DND-41 (cell line): Measurements from ENCODE around the gene DPRX.

Experiments used
- ATAC-seq: fragments of 200-7000 bp; cut with Tn5 transposase; 3 replicates; pipeline ENCODE4 v1.9.1; 2021; ENCODE audit warnings: low read depth; ENCODE audit not compliant: insufficient read depth
- DNase-seq: peaks from one replicate; pipeline ENCODE4 v3.0.0-alpha.2; 2020
- H2AFZ ChIP-seq: 2 replicates; pipeline ENCODE4 v1.6.0; 2012; ENCODE audit warnings: low read depth, low read length
- H3K27ac ChIP-seq: 2 replicates; pipeline ENCODE4 v1.5.1; 2012; ENCODE audit warnings: low read length, inconsistent platforms
- H3K27me3 ChIP-seq: fragments of 200-600 bp; sonication (generic); 2 replicates; pipeline ENCODE4 v1.6.0; 2012; ENCODE audit warnings: low read length, mild to moderate bottlenecking, inconsistent platforms; ENCODE audit not compliant: insufficient read depth, poor library complexity
- H3K36me3 ChIP-seq: 2 replicates; pipeline ENCODE4 v1.5.1; 2012; ENCODE audit warnings: low read length, inconsistent platforms; ENCODE audit not compliant: insufficient read depth
- H3K4me1 ChIP-seq: 2 replicates; pipeline ENCODE4 v1.5.1; 2012; ENCODE audit warnings: mild to moderate bottlenecking, low read length; ENCODE audit not compliant: insufficient read depth
- H3K4me2 ChIP-seq: 2 replicates; pipeline ENCODE4 v1.6.0; 2012; ENCODE audit warnings: mild to moderate bottlenecking, moderate library complexity, low read length, inconsistent platforms; ENCODE audit not compliant: insufficient read depth
- H3K4me3 ChIP-seq, 2 experiments: fragments of 200-600 bp in 1 of 2; shearing (Covaris generic) in 1 of 2; 2 replicates each; pipeline ENCODE4 v1.5.1; 2012 to 2016; ENCODE audit warnings: inconsistent platforms in 2 of 2, low read length in 2 of 2, mild to moderate bottlenecking in 2 of 2, low read depth in 1 of 2, moderate library complexity in 1 of 2
- H3K79me2 ChIP-seq: 2 replicates; pipeline ENCODE4 v1.6.0; 2012; ENCODE audit warnings: low read length, inconsistent platforms; ENCODE audit not compliant: insufficient read depth
- H3K9ac ChIP-seq: 2 replicates; pipeline ENCODE4 v1.6.0; 2012; ENCODE audit warnings: low read depth, mild to moderate bottlenecking, inconsistent platforms, low read length, moderate library complexity
- H3K9me3 ChIP-seq: 2 replicates; pipeline ENCODE4 v1.5.1; 2012; ENCODE audit warnings: low read length, moderate library complexity, mild to moderate bottlenecking, inconsistent platforms; ENCODE audit not compliant: insufficient read depth, severe bottlenecking
- H4K20me1 ChIP-seq: 2 replicates; pipeline ENCODE4 v1.6.0; 2012; ENCODE audit warnings: low read length; ENCODE audit not compliant: insufficient read depth
- EZH2 ChIP-seq: IDR thresholded peaks from 3 replicates; pipeline ENCODE4 v1.6.1; 2012; ENCODE audit warnings: borderline replicate concordance, low read depth, mild to moderate bottlenecking, moderate library complexity, low read length, inconsistent platforms; ENCODE audit not compliant: severe bottlenecking
- TF ChIP-seq, protein P1 (sequence below): IDR thresholded peaks from 2 replicates; pipeline ENCODE4 v1.5.1; 2012; ENCODE audit warnings: borderline replicate concordance, low read length, moderate library complexity, mild to moderate bottlenecking; ENCODE audit not compliant: poor library complexity, severe bottlenecking; ENCODE audit errors: extremely low read depth

The DPRX gene

GRCh38 chr19:53670345-53670744 lies 38.5 kb downstream of the DPRX start:
- no peak overlapping the region for H3K27ac ChIP-seq
- no peak overlapping the region for H3K4me3 ChIP-seq
- no peaks in the 10 kb centered on the region for H4K20me1 ChIP-seq
- no peaks in the 10 kb centered on the region for H3K79me2 ChIP-seq
- no peak overlapping the region for H2AFZ ChIP-seq
- ATAC-seq = no peak
- H3K9ac ChIP-seq = no peak overlapping the region
- H3K4me1 ChIP-seq = no peaks in the 10 kb centered on the region
- H3K4me2 ChIP-seq = no peak overlapping the region
- H3K27me3 ChIP-seq = no peaks in the 10 kb centered on the region
- no peak for DNase-seq
- TF ChIP-seq EZH2 = no peak
- TF ChIP-seq, protein P1, sequence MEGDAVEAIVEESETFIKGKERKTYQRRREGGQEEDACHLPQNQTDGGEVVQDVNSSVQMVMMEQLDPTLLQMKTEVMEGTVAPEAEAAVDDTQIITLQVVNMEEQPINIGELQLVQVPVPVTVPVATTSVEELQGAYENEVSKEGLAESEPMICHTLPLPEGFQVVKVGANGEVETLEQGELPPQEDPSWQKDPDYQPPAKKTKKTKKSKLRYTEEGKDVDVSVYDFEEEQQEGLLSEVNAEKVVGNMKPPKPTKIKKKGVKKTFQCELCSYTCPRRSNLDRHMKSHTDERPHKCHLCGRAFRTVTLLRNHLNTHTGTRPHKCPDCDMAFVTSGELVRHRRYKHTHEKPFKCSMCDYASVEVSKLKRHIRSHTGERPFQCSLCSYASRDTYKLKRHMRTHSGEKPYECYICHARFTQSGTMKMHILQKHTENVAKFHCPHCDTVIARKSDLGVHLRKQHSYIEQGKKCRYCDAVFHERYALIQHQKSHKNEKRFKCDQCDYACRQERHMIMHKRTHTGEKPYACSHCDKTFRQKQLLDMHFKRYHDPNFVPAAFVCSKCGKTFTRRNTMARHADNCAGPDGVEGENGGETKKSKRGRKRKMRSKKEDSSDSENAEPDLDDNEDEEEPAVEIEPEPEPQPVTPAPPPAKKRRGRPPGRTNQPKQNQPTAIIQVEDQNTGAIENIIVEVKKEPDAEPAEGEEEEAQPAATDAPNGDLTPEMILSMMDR = no peak
- H3K9me3 ChIP-seq = no peaks in the 10 kb centered on the region
- H3K36me3 ChIP-seq = no peaks in the 10 kb centered on the region

DNA sequence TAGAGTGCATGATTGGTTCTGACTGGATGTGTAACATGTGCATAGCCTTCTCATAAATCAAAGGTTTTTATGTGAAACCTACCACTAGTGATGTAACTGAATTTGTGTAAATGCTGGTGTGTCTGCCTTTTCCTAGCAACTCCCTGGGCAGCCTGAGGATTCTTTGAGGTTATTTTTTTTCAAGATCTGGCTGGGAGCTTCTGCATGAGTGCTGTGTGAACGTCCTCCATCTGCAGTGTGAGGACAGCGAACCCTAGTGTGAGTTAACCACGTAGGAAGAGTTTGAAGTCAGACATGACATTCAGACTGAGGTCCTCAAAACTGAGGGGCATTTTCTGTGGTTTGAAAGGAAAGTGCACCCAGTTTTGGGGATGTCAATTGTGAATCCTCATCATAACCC lies 39.9 kb downstream of the DPRX start:
- H3K4me3 ChIP-seq = no peak overlapping the region
- ATAC-seq (no peak), DNase-seq (no peak)
- no peak overlapping the region for H3K9ac ChIP-seq
- H3K4me1 ChIP-seq = no peaks in the 10 kb centered on the region
- no peak overlapping the region for H3K4me2 ChIP-seq
- TF ChIP-seq EZH2 = no peak
- TF ChIP-seq, protein P1 = no peak
- H3K27ac ChIP-seq = no peak overlapping the region
- no peak overlapping the region for H2AFZ ChIP-seq
- no peaks in the 10 kb centered on the region for H3K36me3 ChIP-seq
- H4K20me1 ChIP-seq = no peaks in the 10 kb centered on the region
- no peaks in the 10 kb centered on the region for H3K79me2 ChIP-seq
- no peaks in the 10 kb centered on the region for H3K9me3 ChIP-seq
- H3K27me3 ChIP-seq = no peaks in the 10 kb centered on the region
